K562 (cell line): ENCODE data around the gene IL31RA.

Experiments used
- ESRRA ChIP-seq: fragments of 450-650 bp; IDR thresholded peaks from 2 replicates; pipeline ENCODE4 v1.6.1; 2014; ENCODE audit warnings: low read depth, mild to moderate bottlenecking, moderate library complexity, borderline replicate concordance
- HDGF ChIP-seq: fragments of 450-650 bp; IDR thresholded peaks from 2 replicates; pipeline ENCODE4 v1.6.1; 2016
- JUN ChIP-seq, 2 experiments: sonication (generic) in 1 of 2; formaldehyde crosslinking in 1 of 2; IDR thresholded peaks; 2 replicates each; pipeline versions ENCODE4 v1.6.1 to v1.8.0; 2012 to 2022; ENCODE audit warnings: borderline replicate concordance in 2 of 2, mild to moderate bottlenecking in 2 of 2, improper control_type of control experiment in 1 of 2, low read depth in 1 of 2, low read length in 1 of 2, missing genetic modification reagents in 1 of 2
- UBTF ChIP-seq, 2 experiments: IDR thresholded peaks; 2 replicates each; pipeline ENCODE4 v1.6.1; 2012; ENCODE audit warnings: improper control_type of control experiment in 2 of 2, low read depth in 2 of 2, low read length in 2 of 2, borderline replicate concordance in 1 of 2
- ZBTB7A ChIP-seq: IDR thresholded peaks from 2 replicates; pipeline ENCODE4 v1.6.1; 2011; ENCODE audit warnings: low read depth, mild to moderate bottlenecking, low read length, moderate library complexity, borderline replicate concordance; ENCODE audit not compliant: control insufficient read depth
- ZNF778 ChIP-seq: fragments of 450-650 bp; formaldehyde crosslinking; IDR thresholded peaks from 2 replicates; pipeline ENCODE4 v1.4.0; 2020; ENCODE audit warnings: mild to moderate bottlenecking, moderate library complexity

- TF ChIP-seq ESRRA (no peak), ZBTB7A (no peak), HDGF (no peak), UBTF (IDR thresholded peaks at IDR 0.05; ENCODE audit: borderline replicate concordance in 1 of 2, low read depth in 2 of 2, low read length in 2 of 2) (no peak), JUN (IDR thresholded peaks at IDR 0.05; ENCODE audit: borderline replicate concordance, low read depth, low read length) (no peak), JUN (CRISPR knock-in tag; IDR thresholded peaks at IDR 0.05; ENCODE audit: borderline replicate concordance) (no peak), ZNF778 (CRISPR knock-in tag) (no peak)
Measured at GRCh38 chr5:55920784-55921183, 69.6 kb downstream of the IL31RA start.
